SW480 (cell line): ENCODE results near the gene SAPCD1.
A peak's percentile ranks its signal among the peaks of the same experiment; 100 is the strongest.
"Not testable (repeated sequence)": the region's sequence is repeated elsewhere in the genome, so short reads cannot be mapped to it uniquely, and the experiment has no call there.

ENCODE experiments used
- DNase-seq: peaks from one replicate; pipeline ENCODE4 v3.0.0-alpha.2; 2016; ENCODE audit warnings: low spot score

The SAPCD1 gene

GRCh38 chr6:31801031-31801927 lies 38.8 kb downstream of the SAPCD1 start:
- DNase-seq = not testable (repeated sequence)

- DNase-seq = no peak
These were observed 43.5 kb downstream of the SAPCD1 start for GRCh38 chr6:31805939-31806469.

GRCh38 chr6:31806470-31807272 lies 44.2 kb downstream of the SAPCD1 start, which contains the start of gene LSM2:
TSS of gene LSM2 (minus strand) at chr6:31806966. CDS start at chr6:31806757, 209 bp downstream.
- DNase-seq = peak; percentile 91

GRCh38 chr6:31808599-31808998 lies 46.1 kb downstream of the SAPCD1 start:
- DNase-seq = not testable (repeated sequence)

GRCh38 chr6:31811645-31812044 lies 49.2 kb downstream of the SAPCD1 start:
- DNase-seq = no peak

GRCh38 chr6:31813465-31813849 lies 51.0 kb downstream of the SAPCD1 start:
- DNase-seq = no peak
